GM23248 (cell line): ENCODE measurements around the gene AKAP9. TPM values are rescaled to one million over a fixed set of nuclear protein-coding genes. Genes with fewer than 3 reads are reported as not detected.
"Not testable (repeated sequence)": the region's sequence is repeated elsewhere in the genome, so short reads cannot be mapped to it uniquely, and the experiment has no call there.

Experiments used
- DNase-seq: peaks from one replicate; pipeline ENCODE4 v3.0.0-alpha.2; 2015
- H2AFZ ChIP-seq: fragments of 200-600 bp; sonication (generic); 2 replicates; pipeline ENCODE4 v1.6.1; 2016; ENCODE audit warnings: antibody characterized with exemption
- H3F3A ChIP-seq: fragments of 200-600 bp; sonication (generic); 2 replicates; pipeline ENCODE4 v1.6.1; 2016; ENCODE audit warnings: mild to moderate bottlenecking, antibody characterized with exemption, mixed run types; ENCODE audit not compliant: insufficient read depth
- H3K27ac ChIP-seq: fragments of 200-600 bp; sonication (generic); 2 replicates; pipeline ENCODE4 v1.5.1; 2016; ENCODE audit warnings: mild to moderate bottlenecking
- H3K27me3 ChIP-seq: fragments of 200-600 bp; sonication (generic); replicated peaks from 2 replicates; pipeline ENCODE4 v1.6.1; 2016; ENCODE audit warnings: mild to moderate bottlenecking; ENCODE audit not compliant: insufficient read depth
- H3K36me3 ChIP-seq: fragments of 200-600 bp; sonication (generic); 2 replicates; pipeline ENCODE4 v1.6.1; 2016; ENCODE audit warnings: low read depth, mild to moderate bottlenecking
- H3K4me1 ChIP-seq: fragments of 200-600 bp; sonication (generic); 2 replicates; pipeline ENCODE4 v1.6.1; 2016; ENCODE audit warnings: mild to moderate bottlenecking; ENCODE audit not compliant: insufficient read depth
- H3K4me2 ChIP-seq: fragments of 200-600 bp; sonication (generic); one replicate; pipeline ENCODE4 v1.6.1; 2016; ENCODE audit warnings: mild to moderate bottlenecking; ENCODE audit not compliant: unreplicated experiment
- H3K4me3 ChIP-seq: fragments of 200-600 bp; sonication (generic); 2 replicates; pipeline ENCODE4 v1.5.1; 2016; ENCODE audit warnings: mild to moderate bottlenecking
- H3K79me2 ChIP-seq: fragments of 200-600 bp; sonication (generic); 2 replicates; pipeline ENCODE4 v1.6.1; 2016; ENCODE audit warnings: mild to moderate bottlenecking; ENCODE audit not compliant: insufficient read depth
- H3K9ac ChIP-seq: fragments of 200-600 bp; sonication (generic); 2 replicates; pipeline ENCODE4 v1.6.1; 2016; ENCODE audit warnings: mild to moderate bottlenecking
- H3K9me2 ChIP-seq: fragments of 200-600 bp; sonication (generic); 2 replicates; pipeline ENCODE4 v1.6.1; 2016; ENCODE audit warnings: mixed run types, mild to moderate bottlenecking, moderate library complexity; ENCODE audit not compliant: insufficient read depth
- H3K9me3 ChIP-seq: fragments of 200-600 bp; sonication (generic); one replicate; pipeline ENCODE4 v1.6.1; 2017; ENCODE audit warnings: low read depth
- H4K20me1 ChIP-seq: fragments of 200-600 bp; sonication (generic); 2 replicates; pipeline ENCODE4 v1.6.0; 2016; ENCODE audit not compliant: insufficient read depth
- EZH2 ChIP-seq: fragments of 200-600 bp; sonication (generic); IDR thresholded peaks from 2 replicates; pipeline ENCODE4 v1.6.1; 2018; ENCODE audit warnings: antibody characterized with exemption, mild to moderate bottlenecking; ENCODE audit not compliant: insufficient read depth, poor library complexity, severe bottlenecking
- EZH2phosphoT487 ChIP-seq: fragments of 200-600 bp; sonication (generic); IDR thresholded peaks from 2 replicates; pipeline ENCODE4 v1.6.1; 2018; ENCODE audit warnings: antibody characterized with exemption, moderate library complexity, mild to moderate bottlenecking, low read depth; ENCODE audit not compliant: insufficient read depth
- WGBS, 2 experiments: methylation state at CpG; one replicate each; pipeline ENCODE4 v1.1.6; 2015 to 2017; ENCODE audit warnings: low lambda C conversion rate in 2 of 2, low coverage in 1 of 2; ENCODE audit errors: missing lambda C conversion rate in 2 of 2; 5-methylcytosine and 5-hydroxymethylcytosine counted together
- in situ Hi-C: fragments of 300-500 bp; cut with MboI; formaldehyde crosslinking; loops from 2 replicates; pipeline ENCODE4 v1.15.0; 2020
- polyA plus RNA-seq: library from polyadenylated mRNA; unstranded; fragments of >200 nt; fragmentation: Nextera tagmentation; extraction: Ambion mirVana; gene quantifications from 2 replicates; pipeline ENCODE4 v1.2.1, GENCODE V29; 2016
- total RNA-seq: library from RNA; depleted of rRNA; stranded (reverse); fragments of >200 nt; shearing (Covaris generic); gene quantifications from 2 replicates; pipeline ENCODE4 v1.2.3, GENCODE V29; 2014

Gene AKAP9
- total and polyA plus RNA-seq, 2 experiments from 2014 or later = 24.1 to 38.8 TPM

- 40 to 42% methylated on average over 2 of the region's 2 CpGs for WGBS, 2 experiments
- Histone ChIP-seq H3K4me2 (no peak overlapping the region), H3K27ac (no peak overlapping the region), H3K79me2 (peaks cover 14% of the 10 kb centered on the region), H3K9me3 (no peaks in the 10 kb centered on the region), H3K9me2 (no peaks in the 10 kb centered on the region), H2AFZ (no peak overlapping the region), H3K9ac (no peak overlapping the region), H3K27me3 (no peaks in the 10 kb centered on the region), H3K4me1 (peaks cover 7% of the 10 kb centered on the region; the same call in 1 of the 2 replicates), H4K20me1 (no peaks in the 10 kb centered on the region), H3F3A (no peaks in the 10 kb centered on the region), H3K4me3 (no peak overlapping the region), H3K36me3 (no peaks in the 10 kb centered on the region)
- TF ChIP-seq EZH2 (no peak), EZH2phosphoT487 (no peak)
- in situ Hi-C loops = no loop called here
- no peak for DNase-seq
Measured at GRCh38 chr7:92137557-92137956, 196.9 kb downstream of the AKAP9 start.

GRCh38 chr7:92141161-92141560 is 200.5 kb downstream of the AKAP9 start:
- in situ Hi-C loops = no loop called here
- WGBS, 2 experiments = 89 to 93% methylated on average over 7 of the region's 7 CpGs

GRCh38 chr7:92142791-92143190 is 202.1 kb downstream of the AKAP9 start:
- WGBS, 2 experiments = 89 to 91% methylated on average over 9 of the region's 9 CpGs
- H2AFZ ChIP-seq, H3K36me3 ChIP-seq, H3K9me2 ChIP-seq, H3K4me1 ChIP-seq, H3K27ac ChIP-seq, in situ Hi-C loops, H3K9me3 ChIP-seq, H3K4me3 ChIP-seq, H3K79me2 ChIP-seq, H3K9ac ChIP-seq, DNase-seq, H3F3A ChIP-seq, H4K20me1 ChIP-seq, H3K4me2 ChIP-seq, H3K27me3 ChIP-seq: not testable (repeated sequence)

More at GRCh38 chr7:92141161-92141560, 200.5 kb downstream of the AKAP9 start:
- no peaks in the 10 kb centered on the region for H3K9me2 ChIP-seq
- H3K4me2 ChIP-seq = no peak overlapping the region
- H4K20me1 ChIP-seq = no peaks in the 10 kb centered on the region
- no peak overlapping the region for H3K9ac ChIP-seq
- H3K9me3 ChIP-seq = no peaks in the 10 kb centered on the region
- TF ChIP-seq EZH2phosphoT487 (no peak), EZH2 (no peak)
- H3K4me3 ChIP-seq = no peak overlapping the region
- no peaks in the 10 kb centered on the region for H3K36me3 ChIP-seq
- no peaks in the 10 kb centered on the region for H3K79me2 ChIP-seq
- no peak overlapping the region for H3K27ac ChIP-seq
- H3K27me3 ChIP-seq = no peaks in the 10 kb centered on the region
- H3K4me1 ChIP-seq = no peaks in the 10 kb centered on the region
- DNase-seq = no peak
- no peaks in the 10 kb centered on the region for H3F3A ChIP-seq
- H2AFZ ChIP-seq = no peak overlapping the region

GRCh38 chr7:92143192-92143880 is 202.7 kb downstream of the AKAP9 start:
- H3K9me2 ChIP-seq = not testable (repeated sequence)

GRCh38 chr7:92149736-92150239 is 209.1 kb downstream of the AKAP9 start:
- WGBS, 2 experiments = 85 to 89% methylated on average over 5 of the region's 5 CpGs
- H4K20me1 ChIP-seq = no peaks in the 10 kb centered on the region
- no peaks in the 10 kb centered on the region for H3K27me3 ChIP-seq
- in situ Hi-C loops = no loop called here
- TF ChIP-seq EZH2 (no peak), EZH2phosphoT487 (no peak)
- no peak overlapping the region for H3K4me2 ChIP-seq
- H3K9me3 ChIP-seq = no peaks in the 10 kb centered on the region
- no peaks in the 10 kb centered on the region for H3F3A ChIP-seq
- H2AFZ ChIP-seq = no peak overlapping the region
- H3K79me2 ChIP-seq = no peaks in the 10 kb centered on the region
- H3K4me3 ChIP-seq = no peak overlapping the region
- DNase-seq = no peak
- no peak overlapping the region for H3K27ac ChIP-seq
- H3K4me1 ChIP-seq = no peaks in the 10 kb centered on the region
- H3K36me3 ChIP-seq = no peaks in the 10 kb centered on the region
- no peaks in the 10 kb centered on the region for H3K9me2 ChIP-seq
- H3K9ac ChIP-seq = no peak overlapping the region

More at GRCh38 chr7:92143192-92143880, 202.7 kb downstream of the AKAP9 start:
- H4K20me1 ChIP-seq, H3K4me2 ChIP-seq, H3K36me3 ChIP-seq, H3K9ac ChIP-seq, H3K9me3 ChIP-seq, H3F3A ChIP-seq, H3K27me3 ChIP-seq, in situ Hi-C loops, H3K4me3 ChIP-seq, H2AFZ ChIP-seq, H3K27ac ChIP-seq, H3K79me2 ChIP-seq, H3K4me1 ChIP-seq, DNase-seq: not testable (repeated sequence)
- WGBS, 2 experiments = 89 to 92% methylated on average over 39 to 49 of the region's 50 CpGs
